KOPT-K1 (cell line): ENCODE results near the gene SCP2D1.

Experiments
- H3K27ac ChIP-seq: fragments of 200-600 bp; sonication (generic); 2 replicates; pipeline ENCODE4 v1.5.1; 2016; ENCODE audit warnings: antibody characterized with exemption, mild to moderate bottlenecking, low read depth, low read length; ENCODE audit not compliant: poor library complexity, severe bottlenecking
- H3K36me3 ChIP-seq: fragments of 200-600 bp; sonication (generic); 2 replicates; pipeline ENCODE4 v1.5.1; 2017; ENCODE audit warnings: antibody characterized with exemption, mild to moderate bottlenecking, low read length, moderate library complexity; ENCODE audit not compliant: insufficient read depth
- H3K9me3 ChIP-seq: fragments of 200-600 bp; sonication (generic); 2 replicates; pipeline ENCODE4 v1.5.1; 2017; ENCODE audit warnings: antibody characterized with exemption, low read length, mild to moderate bottlenecking; ENCODE audit not compliant: insufficient read depth, poor library complexity, severe bottlenecking

SCP2D1 gene

GRCh38 chr20:18796282-18796833, 17.2 kb upstream of the SCP2D1 start:
- H3K36me3 ChIP-seq: no peaks in the 10 kb centered on the region
- H3K9me3 ChIP-seq: no peaks in the 10 kb centered on the region

DNA sequence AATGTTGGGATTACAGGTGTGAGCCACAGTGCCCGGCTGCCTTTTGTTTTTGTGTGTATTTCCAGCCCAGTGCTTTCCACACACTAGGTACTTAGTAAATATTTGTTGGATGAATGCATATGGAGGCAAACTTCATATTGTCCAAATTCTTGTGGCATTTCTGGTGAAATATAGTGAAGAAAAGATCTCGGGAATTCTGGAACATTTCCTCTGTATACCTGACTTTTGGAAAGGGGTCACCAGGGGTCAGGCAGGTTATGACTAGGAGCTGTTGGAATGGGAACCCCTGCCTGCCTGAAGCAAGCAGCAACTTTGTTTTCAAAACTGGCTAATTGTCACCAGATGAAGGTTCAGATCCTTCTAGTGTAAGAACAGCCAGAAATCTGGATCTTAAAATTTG, 12.1 kb upstream of the SCP2D1 start:
- H3K36me3 ChIP-seq: no peaks in the 10 kb centered on the region
- H3K27ac ChIP-seq: no peak overlapping the region
- no peaks in the 10 kb centered on the region for H3K9me3 ChIP-seq

More at GRCh38 chr20:18796282-18796833, 17.2 kb upstream of the SCP2D1 start:
- no peak overlapping the region for H3K27ac ChIP-seq

DNA sequence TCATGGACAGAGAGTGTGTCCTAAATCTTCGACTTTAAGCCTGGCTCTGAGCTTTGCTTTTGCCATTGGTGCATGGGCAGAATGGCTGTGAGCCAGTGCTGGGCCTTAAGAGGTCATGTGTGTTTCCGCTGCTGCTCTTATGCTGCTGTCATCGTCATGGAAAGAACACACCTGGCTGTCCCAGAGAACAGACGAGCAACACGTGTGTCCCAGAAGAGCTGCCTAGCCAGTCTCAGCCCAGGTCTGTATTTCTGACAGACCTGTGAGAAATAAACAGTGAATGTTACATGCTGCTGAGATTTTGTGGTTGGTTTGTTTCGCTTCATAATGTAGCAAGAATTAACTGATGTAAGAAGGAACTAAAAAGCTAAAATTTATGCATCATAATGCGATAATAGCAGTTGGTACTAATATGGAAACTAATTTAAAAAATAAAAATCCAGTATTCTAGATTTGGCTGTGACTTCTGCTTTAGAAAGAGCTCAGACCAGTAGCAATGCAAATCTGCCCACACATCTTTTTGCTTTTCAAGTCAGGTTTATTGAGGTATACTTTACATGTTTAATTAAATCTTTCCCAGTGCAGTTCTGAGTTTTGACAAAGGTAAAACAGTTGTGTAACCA, 11.5 kb upstream of the SCP2D1 start:
- H3K9me3 ChIP-seq: no peaks in the 10 kb centered on the region
- H3K27ac ChIP-seq: no peak overlapping the region
- H3K36me3 ChIP-seq: no peaks in the 10 kb centered on the region

GRCh38 chr20:18805881-18806280, 7.7 kb upstream of the SCP2D1 start:
- no peak overlapping the region for H3K27ac ChIP-seq
- no peaks in the 10 kb centered on the region for H3K9me3 ChIP-seq
- no peaks in the 10 kb centered on the region for H3K36me3 ChIP-seq

- no peaks in the 10 kb centered on the region for H3K9me3 ChIP-seq
- no peak overlapping the region for H3K27ac ChIP-seq
- H3K36me3 ChIP-seq: no peaks in the 10 kb centered on the region
Measured at GRCh38 chr20:18808712-18809111, 4.9 kb upstream of the SCP2D1 start.

DNA sequence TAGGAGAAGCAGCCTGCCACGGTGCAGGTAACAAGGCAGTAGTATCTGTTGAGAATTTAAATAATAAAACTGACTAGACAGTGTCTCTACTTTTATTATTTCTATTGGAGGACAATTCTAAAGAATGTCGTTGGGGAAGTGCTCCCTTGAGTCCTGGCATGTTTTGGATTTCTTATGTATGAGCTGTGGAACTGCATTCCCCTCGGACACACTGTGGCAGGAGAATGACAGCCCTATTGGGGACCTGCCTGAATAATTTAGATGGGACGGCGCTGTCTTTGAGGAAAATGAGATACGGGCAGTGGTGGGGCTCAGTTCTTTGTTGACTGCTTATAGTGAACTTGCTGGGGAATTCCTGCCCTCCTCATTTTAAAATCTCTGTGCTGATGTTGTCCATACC, 2.4 kb upstream of the SCP2D1 start:
- Histone ChIP-seq H3K9me3 (no peaks in the 10 kb centered on the region), H3K27ac (no peak overlapping the region)

DNA sequence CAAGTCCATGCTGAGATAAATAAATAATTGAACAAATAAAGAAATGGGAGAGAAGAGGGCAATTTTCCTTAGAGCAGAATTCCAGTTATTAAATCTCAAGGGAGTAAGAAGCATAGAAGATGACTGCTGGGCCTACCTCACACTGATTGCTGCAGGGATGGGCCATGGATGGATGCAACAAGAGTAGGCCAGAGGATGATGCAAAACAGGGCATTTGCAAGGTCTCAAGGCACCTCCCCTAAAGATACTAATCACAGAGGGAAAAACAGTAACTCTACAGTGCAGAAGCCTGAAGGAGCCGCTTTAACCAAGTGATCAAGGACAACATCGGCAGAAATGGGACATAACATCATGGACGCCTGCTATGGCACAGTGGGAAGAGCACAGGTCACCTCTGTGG, 1.7 kb upstream of the SCP2D1 start:
- Histone ChIP-seq H3K9me3 (no peaks in the 10 kb centered on the region), H3K27ac (no peak overlapping the region), H3K36me3 (no peaks in the 10 kb centered on the region)

More for the DNA sequence above, 2.4 kb upstream of the SCP2D1 start:
- no peaks in the 10 kb centered on the region for H3K36me3 ChIP-seq

DNA sequence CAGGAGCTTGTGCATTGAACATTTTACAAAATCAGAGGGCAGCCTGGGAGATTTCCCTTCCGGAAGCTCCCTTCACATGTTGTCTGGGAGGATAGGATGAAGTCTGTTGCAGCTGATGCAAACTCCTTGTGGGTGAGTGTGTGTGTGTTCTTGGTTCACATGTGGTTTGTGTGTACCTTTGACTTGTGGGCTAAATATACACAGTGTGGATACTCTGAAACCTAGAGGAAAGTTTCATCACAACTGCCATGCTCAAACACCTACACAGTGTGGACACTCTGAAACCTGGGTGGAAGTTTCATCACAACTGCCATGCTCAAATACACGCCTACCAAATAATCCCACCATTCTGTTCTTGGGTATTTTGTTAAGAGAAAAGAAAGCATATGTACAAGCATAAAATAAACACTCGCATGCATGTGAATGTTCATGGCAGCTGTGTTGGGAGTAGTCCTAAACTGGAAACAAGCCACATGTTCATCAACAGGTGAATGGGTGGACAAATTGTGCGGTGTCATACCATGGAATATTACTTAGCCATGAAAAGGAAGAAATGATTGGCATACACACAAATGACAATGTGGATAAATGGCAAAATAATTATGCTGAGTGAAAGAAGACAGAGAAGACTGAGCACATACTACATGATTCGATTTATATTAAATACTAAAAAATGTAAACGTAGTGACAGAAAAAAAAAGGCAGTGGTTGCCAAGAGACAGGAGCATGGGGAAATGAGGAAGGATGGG, 1.8 kb downstream of the SCP2D1 start:
- H3K27ac ChIP-seq: no peak overlapping the region
- H3K9me3 ChIP-seq: no peaks in the 10 kb centered on the region
- H3K36me3 ChIP-seq: no peaks in the 10 kb centered on the region

- Histone ChIP-seq H3K27ac (no peak overlapping the region), H3K9me3 (no peaks in the 10 kb centered on the region), H3K36me3 (no peaks in the 10 kb centered on the region)
Measured at GRCh38 chr20:18822832-18823231, 9.2 kb downstream of the SCP2D1 start.

DNA sequence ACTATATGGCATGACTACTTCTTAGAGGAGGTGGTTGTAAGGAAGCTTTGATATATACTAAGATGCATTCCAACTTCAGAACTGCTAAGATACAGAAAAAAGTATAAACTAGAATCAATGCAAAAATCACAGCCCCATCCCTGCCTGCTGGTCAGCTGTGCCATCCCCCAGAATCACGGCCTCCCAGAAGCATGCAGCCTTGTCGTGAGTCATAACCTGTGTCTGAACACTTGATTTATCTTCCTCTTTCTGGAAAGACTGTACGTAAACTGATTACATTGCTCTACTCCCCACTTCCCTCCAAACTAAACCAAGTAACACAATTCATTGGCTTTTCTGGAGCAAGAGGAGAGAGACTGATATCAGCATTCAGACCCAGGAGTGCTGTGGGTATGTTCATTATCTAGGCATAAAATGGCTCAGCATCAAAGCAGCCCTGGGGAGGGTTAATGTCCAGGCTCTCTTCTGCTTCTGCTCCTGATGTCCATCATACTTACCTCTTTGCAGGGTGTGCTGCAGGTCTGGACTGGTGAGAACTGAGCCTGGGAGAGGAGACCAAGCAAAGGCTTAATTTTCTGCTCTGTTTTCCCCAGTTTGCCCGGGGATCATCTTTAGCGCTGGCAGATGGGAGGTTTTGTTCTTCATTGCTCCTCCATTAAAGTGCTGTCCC, 18.4 kb downstream of the SCP2D1 start:
- Histone ChIP-seq H3K9me3 (no peaks in the 10 kb centered on the region), H3K27ac (no peak overlapping the region)

GRCh38 chr20:18832546-18833200, 19.1 kb downstream of the SCP2D1 start:
- no peaks in the 10 kb centered on the region for H3K9me3 ChIP-seq

More for the DNA sequence above, 18.4 kb downstream of the SCP2D1 start:
- H3K36me3 ChIP-seq: no peaks in the 10 kb centered on the region

GRCh38 chr20:18835466-18836256, 22.1 kb downstream of the SCP2D1 start:
- Histone ChIP-seq H3K36me3 (no peaks in the 10 kb centered on the region), H3K27ac (no peak overlapping the region), H3K9me3 (no peaks in the 10 kb centered on the region)

More at GRCh38 chr20:18832546-18833200, 19.1 kb downstream of the SCP2D1 start:
- Histone ChIP-seq H3K36me3 (no peaks in the 10 kb centered on the region), H3K27ac (no peak overlapping the region)

- Histone ChIP-seq H3K9me3 (no peaks in the 10 kb centered on the region), H3K27ac (no peak overlapping the region), H3K36me3 (no peaks in the 10 kb centered on the region)
Measured at GRCh38 chr20:18837718-18838117, 24.1 kb downstream of the SCP2D1 start.

DNA sequence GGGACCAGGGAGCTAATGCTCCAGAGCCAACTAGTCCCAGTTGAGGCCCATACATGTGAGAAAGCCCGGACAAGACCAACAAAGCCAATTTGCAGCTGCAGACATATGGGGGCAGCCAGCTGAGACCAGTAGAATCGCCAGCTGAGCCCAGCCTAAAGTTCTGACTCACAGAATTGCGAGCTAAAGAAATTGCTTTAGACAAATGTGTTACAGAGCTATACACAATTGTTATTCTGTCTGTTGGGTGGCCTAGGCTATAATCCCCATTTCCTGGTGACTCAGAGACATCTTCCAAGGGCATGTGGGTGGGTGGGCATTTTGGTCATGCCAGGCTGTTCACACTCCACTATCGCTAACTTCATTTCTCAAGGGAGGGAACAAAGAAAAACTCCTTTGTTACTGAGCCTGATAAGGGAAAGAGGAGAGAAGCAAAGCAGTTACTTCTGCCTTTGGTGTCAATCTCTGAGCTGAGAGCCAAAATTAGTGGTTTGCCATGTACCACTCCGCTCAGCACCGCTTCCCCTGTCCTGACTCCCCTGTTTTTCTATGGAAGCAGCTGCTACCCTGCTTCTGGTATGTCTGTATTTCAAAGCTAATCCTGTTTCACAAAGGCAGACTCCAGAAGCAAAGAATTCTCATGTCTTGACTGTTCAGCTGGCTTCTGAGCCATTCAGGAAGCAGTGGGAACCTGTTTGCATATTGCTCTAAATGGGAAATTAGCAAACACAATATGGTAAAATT, 26.1 kb downstream of the SCP2D1 start:
- H3K27ac ChIP-seq: no peak overlapping the region
- H3K36me3 ChIP-seq: no peaks in the 10 kb centered on the region

More for the DNA sequence above, 26.1 kb downstream of the SCP2D1 start:
- no peaks in the 10 kb centered on the region for H3K9me3 ChIP-seq
